Retinal pigment epithelial cell (primary cell): Measurements from ENCODE around the gene TNS3.

Experiments
- DNase-seq: peaks from one replicate; pipeline ENCODE4 v3.0.0-alpha.2; 2010; ENCODE audit warnings: low read depth
- H3K4me3 ChIP-seq: 2 replicates; pipeline ENCODE4 v1.5.1; 2011; ENCODE audit warnings: mild to moderate bottlenecking, low read length, control low read depth, moderate library complexity
- CTCF ChIP-seq: conservative IDR thresholded peaks from 2 replicates; pipeline ENCODE4 v1.5.1; 2011; ENCODE audit warnings: low read depth, low read length, control low read depth, inconsistent platforms

TNS3 gene

GRCh38 chr7:47254081-47254977 is 327.6 kb downstream of the TNS3 start:
- H3K4me3 ChIP-seq, result peak overlapping the region; percentile 64
- no peak for DNase-seq
- peak; percentile 54 for TF ChIP-seq CTCF

- peak overlapping the region; percentile 64 for H3K4me3 ChIP-seq
- TF ChIP-seq CTCF, result no peak
- no peak for DNase-seq
Observed at GRCh38 chr7:47253650-47254080, 328.2 kb downstream of the TNS3 start.

- H3K4me3 ChIP-seq, result no peak overlapping the region
- DNase-seq, result no peak
- no peak for TF ChIP-seq CTCF
Observed at GRCh38 chr7:47252675-47253074, 329.2 kb downstream of the TNS3 start.

GRCh38 chr7:47249361-47249760 is 332.6 kb downstream of the TNS3 start:
- TF ChIP-seq CTCF, result no peak
- no peak for DNase-seq
- H3K4me3 ChIP-seq, result no peak overlapping the region

- no peak overlapping the region for H3K4me3 ChIP-seq
- no peak for DNase-seq
- TF ChIP-seq CTCF, result no peak
Observed at GRCh38 chr7:47248797-47249196, 333.1 kb downstream of the TNS3 start.

GRCh38 chr7:47247132-47247531 is 334.8 kb downstream of the TNS3 start:
- H3K4me3 ChIP-seq, result no peak overlapping the region
- DNase-seq, result no peak
- no peak for TF ChIP-seq CTCF

GRCh38 chr7:47244692-47245091 is 337.2 kb downstream of the TNS3 start:
- no peak for TF ChIP-seq CTCF
- H3K4me3 ChIP-seq, result no peak overlapping the region
- no peak for DNase-seq
